ENCODE results near the gene HEMK1.

The HEMK1 gene

GRCh38 chr3:50603261-50604109, 34.2 kb downstream of the HEMK1 start:
- DNase-seq, result no peak

GRCh38 chr3:50604110-50604621, 34.8 kb downstream of the HEMK1 start:
- no peak for DNase-seq

GRCh38 chr3:50604628-50605588, 35.6 kb downstream of the HEMK1 start:
- DNase-seq, result peak; percentile 56

GRCh38 chr3:50605901-50606326, 36.6 kb downstream of the HEMK1 start:
- peak; percentile 64 for DNase-seq

- DNase-seq, result no peak
Observed at GRCh38 chr3:50606596-50606995, 37.3 kb downstream of the HEMK1 start.

GRCh38 chr3:50607271-50608091, 38.2 kb downstream of the HEMK1 start:
- DNase-seq, result no peak

- no peak for DNase-seq
Observed at GRCh38 chr3:50608278-50608677, 39.0 kb downstream of the HEMK1 start.

- DNase-seq, result no peak
Observed at GRCh38 chr3:50609071-50609762, 39.9 kb downstream of the HEMK1 start.

- no peak for DNase-seq
Observed at GRCh38 chr3:50609763-50610085, 40.4 kb downstream of the HEMK1 start.

GRCh38 chr3:50610181-50610971, 41.1 kb downstream of the HEMK1 start:
- no peak for DNase-seq

GRCh38 chr3:50610992-50611463, 41.7 kb downstream of the HEMK1 start:
- no peak for DNase-seq

- DNase-seq, result peak; percentile 99
Observed at GRCh38 chr3:50611464-50612233, 42.3 kb downstream of the HEMK1 start, which contains the start of gene CISH. TSS of gene CISH (minus strand) at chr3:50611774. CDS start at chr3:50611650, 124 bp downstream.

GRCh38 chr3:50612234-50612882, 43.0 kb downstream of the HEMK1 start:
- DNase-seq, result no peak

- no peak for DNase-seq
Observed at GRCh38 chr3:50612970-50613846, 43.9 kb downstream of the HEMK1 start.

GRCh38 chr3:50615190-50615589, 45.9 kb downstream of the HEMK1 start:
- DNase-seq, result no peak

GRCh38 chr3:50616003-50616769, 46.9 kb downstream of the HEMK1 start:
- DNase-seq, result peak; percentile 86

GRCh38 chr3:50616770-50617095, 47.4 kb downstream of the HEMK1 start:
- DNase-seq, result peak; percentile 96

Measured in suppressor macrophage treated with lipopolysaccharide for 4 hours (primary cell).